NB4 (cell line): ENCODE data around the gene ASB4.

Experiments
- DNase-seq: peaks from one replicate; pipeline ENCODE4 v3.0.0; 2010; ENCODE audit warnings: low read depth
- H3K4me3 ChIP-seq: one replicate; pipeline ENCODE4 v1.5.1; 2011; ENCODE audit warnings: mild to moderate bottlenecking, low read depth, low read length, moderate library complexity
- MYC ChIP-seq: IDR thresholded peaks from 2 replicates; pipeline ENCODE4 v1.6.1; 2011; ENCODE audit warnings: low read depth, low read length
- POLR2A ChIP-seq: IDR thresholded peaks from 2 replicates; pipeline ENCODE4 v1.6.1; 2011; ENCODE audit warnings: mild to moderate bottlenecking; ENCODE audit not compliant: insufficient read length; ENCODE audit errors: extremely low read depth
- TF ChIP-seq, protein P1 (sequence below): IDR thresholded peaks from one replicate; pipeline ENCODE4 v1.5.1; 2012; ENCODE audit warnings: low read depth, low read length
- TF ChIP-seq, protein P2 (sequence below): IDR thresholded peaks from 2 replicates; pipeline ENCODE4 v1.6.1; 2011; ENCODE audit warnings: low read depth, low read length

ASB4 gene

DNA sequence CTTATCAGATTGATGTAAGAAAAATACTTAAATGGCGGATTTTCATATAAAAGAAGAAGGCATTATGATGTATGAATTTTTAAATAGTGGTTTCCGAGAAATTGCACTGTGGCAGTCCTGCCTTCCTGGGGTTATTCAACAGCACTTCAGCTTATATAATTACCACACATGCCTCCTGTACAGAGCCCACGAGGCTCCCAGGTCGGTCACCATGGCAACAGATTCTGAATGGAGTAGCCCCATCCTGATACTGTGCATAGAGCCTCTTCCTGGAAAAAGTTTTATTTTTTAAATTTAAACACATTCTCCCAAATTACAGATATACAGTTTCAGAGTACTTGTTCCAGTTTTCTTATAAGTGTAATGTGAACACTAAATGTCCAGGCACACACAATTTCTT lies 15.9 kb upstream of the ASB4 start:
- DNase-seq: no peak
- TF ChIP-seq POLR2A (no peak), MYC (no peak)
- TF ChIP-seq, protein P1, sequence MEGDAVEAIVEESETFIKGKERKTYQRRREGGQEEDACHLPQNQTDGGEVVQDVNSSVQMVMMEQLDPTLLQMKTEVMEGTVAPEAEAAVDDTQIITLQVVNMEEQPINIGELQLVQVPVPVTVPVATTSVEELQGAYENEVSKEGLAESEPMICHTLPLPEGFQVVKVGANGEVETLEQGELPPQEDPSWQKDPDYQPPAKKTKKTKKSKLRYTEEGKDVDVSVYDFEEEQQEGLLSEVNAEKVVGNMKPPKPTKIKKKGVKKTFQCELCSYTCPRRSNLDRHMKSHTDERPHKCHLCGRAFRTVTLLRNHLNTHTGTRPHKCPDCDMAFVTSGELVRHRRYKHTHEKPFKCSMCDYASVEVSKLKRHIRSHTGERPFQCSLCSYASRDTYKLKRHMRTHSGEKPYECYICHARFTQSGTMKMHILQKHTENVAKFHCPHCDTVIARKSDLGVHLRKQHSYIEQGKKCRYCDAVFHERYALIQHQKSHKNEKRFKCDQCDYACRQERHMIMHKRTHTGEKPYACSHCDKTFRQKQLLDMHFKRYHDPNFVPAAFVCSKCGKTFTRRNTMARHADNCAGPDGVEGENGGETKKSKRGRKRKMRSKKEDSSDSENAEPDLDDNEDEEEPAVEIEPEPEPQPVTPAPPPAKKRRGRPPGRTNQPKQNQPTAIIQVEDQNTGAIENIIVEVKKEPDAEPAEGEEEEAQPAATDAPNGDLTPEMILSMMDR: no peak
- TF ChIP-seq, protein P2, sequence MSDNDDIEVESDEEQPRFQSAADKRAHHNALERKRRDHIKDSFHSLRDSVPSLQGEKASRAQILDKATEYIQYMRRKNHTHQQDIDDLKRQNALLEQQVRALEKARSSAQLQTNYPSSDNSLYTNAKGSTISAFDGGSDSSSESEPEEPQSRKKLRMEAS: no peak
- no peak overlapping the region for H3K4me3 ChIP-seq

DNA sequence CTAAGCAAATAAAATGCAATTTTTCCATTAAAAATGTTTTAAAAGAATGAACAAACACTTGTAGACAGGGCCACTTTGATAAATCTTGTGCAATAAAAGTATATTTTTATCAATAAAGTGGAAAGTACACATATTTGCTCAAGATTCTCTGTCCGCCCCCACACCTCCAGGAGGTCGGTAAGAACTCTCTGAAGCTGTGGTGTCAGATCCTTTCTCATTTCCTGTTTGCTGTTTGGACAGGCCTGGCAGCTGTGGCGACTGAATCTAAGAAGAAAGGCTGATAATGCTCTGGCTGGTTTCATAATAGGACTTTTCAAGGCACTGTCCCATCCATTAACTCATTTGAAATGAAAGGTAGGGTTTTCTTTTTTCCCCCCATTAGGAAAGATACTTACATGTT lies 15.3 kb upstream of the ASB4 start:
- TF ChIP-seq, protein P2: no peak
- no peak for TF ChIP-seq MYC
- TF ChIP-seq, protein P1: no peak
- TF ChIP-seq POLR2A: no peak
- H3K4me3 ChIP-seq: no peak overlapping the region
- DNase-seq: peak; percentile 81

DNA sequence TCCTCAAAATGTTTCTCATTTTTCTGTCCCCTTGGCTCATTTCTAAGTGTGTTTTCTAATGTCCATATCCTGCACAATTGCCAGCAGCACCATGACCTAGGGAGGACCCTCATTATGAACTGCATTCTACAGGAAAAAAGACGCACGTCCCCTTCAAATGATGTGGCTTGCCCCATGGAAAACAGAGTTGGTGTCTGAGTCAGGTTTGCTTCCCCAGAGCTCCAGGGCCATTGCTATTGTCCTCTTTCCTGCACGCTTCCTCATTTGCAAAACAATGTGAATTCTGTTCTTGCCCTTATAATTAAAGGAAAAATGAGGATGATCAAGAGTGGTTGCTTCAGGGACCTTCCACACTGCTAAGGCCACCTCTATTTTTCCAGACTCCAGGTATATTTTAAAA lies 14.7 kb upstream of the ASB4 start:
- H3K4me3 ChIP-seq: no peak overlapping the region
- no peak for TF ChIP-seq MYC
- TF ChIP-seq, protein P2: no peak
- TF ChIP-seq POLR2A: no peak
- TF ChIP-seq, protein P1: no peak
- DNase-seq: peak; percentile 22

DNA sequence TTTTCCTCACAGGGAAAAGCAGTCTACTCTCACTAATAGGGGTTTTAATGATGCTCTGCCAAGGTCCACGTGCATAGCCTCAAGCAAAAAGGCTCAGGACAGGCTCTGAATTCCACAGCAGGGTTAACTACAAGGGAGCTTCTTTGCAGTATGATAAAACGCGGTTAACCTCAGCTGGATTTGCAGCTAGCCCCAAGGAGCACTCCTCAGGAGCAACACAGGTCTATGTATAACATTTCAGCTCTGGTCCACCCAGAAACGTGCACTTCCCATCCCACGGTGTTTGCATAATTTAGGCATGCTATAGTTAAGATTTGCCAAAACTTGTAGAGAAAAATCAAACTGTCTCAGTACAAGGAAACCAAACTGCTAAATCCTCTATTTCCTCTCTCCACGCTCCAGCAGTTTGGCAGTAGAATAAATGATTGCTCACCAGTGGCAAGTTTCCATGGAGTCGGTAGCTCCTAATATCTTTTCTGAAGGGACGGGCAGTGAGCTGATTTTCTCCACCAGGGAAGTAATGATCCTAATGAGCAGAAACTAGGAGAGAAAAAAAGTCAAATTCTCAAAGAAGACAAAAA lies 13.1 kb upstream of the ASB4 start:
- DNase-seq: no peak
- TF ChIP-seq, protein P1: no peak
- TF ChIP-seq MYC (no peak), POLR2A (no peak)
- TF ChIP-seq, protein P2: no peak
- no peak overlapping the region for H3K4me3 ChIP-seq

DNA sequence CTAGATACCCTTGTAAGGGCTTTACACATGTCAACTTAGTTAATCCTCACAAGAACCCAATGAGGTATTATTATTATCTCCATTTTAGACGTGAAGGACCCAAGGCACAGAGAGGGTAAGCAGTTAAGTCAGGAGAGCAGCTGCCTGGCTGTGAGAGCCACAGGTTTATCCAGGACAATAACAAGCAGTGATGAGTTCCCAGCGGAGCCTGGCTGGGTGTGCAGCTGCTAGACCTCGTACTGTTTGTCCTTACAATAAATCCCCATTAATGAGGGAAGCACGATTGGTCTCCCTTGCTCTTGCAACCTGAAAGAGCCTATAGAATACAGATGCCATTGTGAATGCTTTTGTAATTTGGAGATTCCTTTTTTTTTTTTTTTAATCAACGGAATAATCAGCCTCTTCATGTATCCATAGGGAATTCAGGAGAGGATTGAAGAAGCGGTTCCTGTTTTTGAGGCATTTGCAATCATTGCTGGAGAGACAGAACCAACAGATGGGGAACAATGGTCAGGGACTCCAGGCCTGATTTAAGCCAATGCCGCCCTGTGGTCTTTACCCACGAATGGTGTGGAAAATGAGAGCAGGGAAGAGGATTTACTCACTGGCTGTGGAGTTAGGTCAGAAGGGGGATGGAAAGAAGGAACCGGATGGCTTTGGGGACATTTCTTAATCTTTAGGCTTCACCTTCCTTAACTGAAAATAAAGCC lies 12.3 kb upstream of the ASB4 start:
- TF ChIP-seq, protein P1: no peak
- TF ChIP-seq MYC (no peak), POLR2A (no peak)
- TF ChIP-seq, protein P2: no peak
- no peak overlapping the region for H3K4me3 ChIP-seq
- DNase-seq: no peak
